Measurements from ENCODE around the gene VCP.

- no peak for TF ChIP-seq CTCF (IDR thresholded peaks at IDR 0.05)
- no peak for TF ChIP-seq EZH2 (IDR thresholded peaks at IDR 0.05; ENCODE audit: borderline replicate concordance, insufficient read depth, low read depth, low read length, poor library complexity, severe bottlenecking)
Measured at GRCh38 chr9:35033101-35033500, 39.3 kb downstream of the VCP start.
